ENCODE results near the gene CTCFL. TPM values are rescaled to one million over a fixed set of nuclear protein-coding genes. Genes with fewer than 3 reads are reported as not detected.

The CTCFL gene
- total RNA-seq, 1 donor from 2014 or later = not detected

- Histone ChIP-seq H3K4me3 (ENCODE audit: low read depth, low read length) (no peak overlapping the region), H3K27me3 (ENCODE audit: control insufficient read depth, insufficient read depth, low read length) (peaks cover 3% of the 10 kb centered on the region), H3K36me3 (ENCODE audit: control insufficient read depth, insufficient read depth, low read length) (no peaks in the 10 kb centered on the region)
- DNase-seq (ENCODE audit: low read depth) (no peak), FAIRE-seq (no peak)
- TF ChIP-seq, protein P1, sequence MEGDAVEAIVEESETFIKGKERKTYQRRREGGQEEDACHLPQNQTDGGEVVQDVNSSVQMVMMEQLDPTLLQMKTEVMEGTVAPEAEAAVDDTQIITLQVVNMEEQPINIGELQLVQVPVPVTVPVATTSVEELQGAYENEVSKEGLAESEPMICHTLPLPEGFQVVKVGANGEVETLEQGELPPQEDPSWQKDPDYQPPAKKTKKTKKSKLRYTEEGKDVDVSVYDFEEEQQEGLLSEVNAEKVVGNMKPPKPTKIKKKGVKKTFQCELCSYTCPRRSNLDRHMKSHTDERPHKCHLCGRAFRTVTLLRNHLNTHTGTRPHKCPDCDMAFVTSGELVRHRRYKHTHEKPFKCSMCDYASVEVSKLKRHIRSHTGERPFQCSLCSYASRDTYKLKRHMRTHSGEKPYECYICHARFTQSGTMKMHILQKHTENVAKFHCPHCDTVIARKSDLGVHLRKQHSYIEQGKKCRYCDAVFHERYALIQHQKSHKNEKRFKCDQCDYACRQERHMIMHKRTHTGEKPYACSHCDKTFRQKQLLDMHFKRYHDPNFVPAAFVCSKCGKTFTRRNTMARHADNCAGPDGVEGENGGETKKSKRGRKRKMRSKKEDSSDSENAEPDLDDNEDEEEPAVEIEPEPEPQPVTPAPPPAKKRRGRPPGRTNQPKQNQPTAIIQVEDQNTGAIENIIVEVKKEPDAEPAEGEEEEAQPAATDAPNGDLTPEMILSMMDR (IDR thresholded peaks at IDR 0.05; ENCODE audit: insufficient read depth, low read length, severe bottlenecking) = no peak
Measured at GRCh38 chr20:57561356-57562279, 36.7 kb upstream of the CTCFL start.

DNA sequence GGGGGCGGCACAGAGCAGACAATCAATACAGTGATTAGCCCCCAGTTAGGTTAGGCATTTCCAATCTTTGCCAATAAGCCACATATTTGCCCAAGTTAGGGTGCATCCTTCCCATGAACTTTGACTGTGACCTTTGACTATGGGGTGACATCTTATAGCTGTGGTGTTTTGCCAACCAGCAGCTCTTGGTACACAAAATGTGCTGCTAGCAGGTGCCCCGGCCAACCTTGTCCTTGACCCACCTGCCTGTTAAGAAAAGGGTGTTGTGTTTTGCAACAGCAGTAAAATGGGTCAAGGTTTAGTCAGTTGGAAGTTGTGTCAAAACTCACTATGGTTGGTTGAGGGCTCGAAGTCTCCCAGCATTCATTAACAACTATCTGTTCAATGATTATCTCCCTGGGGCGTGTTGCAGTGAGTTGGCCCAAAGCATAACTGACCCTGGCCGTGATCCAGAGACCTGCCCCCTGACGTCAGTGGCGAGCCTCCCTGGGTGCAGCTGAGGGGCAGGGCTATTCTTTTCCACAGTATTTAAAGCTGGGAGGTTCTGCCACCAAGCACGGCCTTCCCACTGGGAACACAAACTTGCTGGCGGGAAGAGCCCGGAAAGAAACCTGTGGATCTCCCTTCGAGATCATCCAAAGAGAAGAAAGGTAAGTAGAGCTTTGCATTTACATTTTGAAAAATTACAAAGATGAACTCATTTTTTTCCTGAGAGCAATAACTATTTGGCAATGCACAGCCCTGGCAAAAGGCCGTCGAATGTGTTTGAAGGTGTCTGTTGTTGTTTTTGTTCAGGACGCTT, 35.8 kb upstream of the CTCFL start, which contains the start of gene PCK1:
Gene PCK1 (plus strand): TSS at position 557 of the 802 bp plus-strand sequence. CDS start 302 bp downstream, outside the sequence.
- H3K27me3 ChIP-seq (ENCODE audit: control insufficient read depth, insufficient read depth, low read length) = peaks cover 1% of the 10 kb centered on the region
- no peaks in the 10 kb centered on the region for H3K36me3 ChIP-seq (ENCODE audit: control insufficient read depth, insufficient read depth, low read length)
- FAIRE-seq (no peak), DNase-seq (ENCODE audit: low read depth) (no peak)
- H3K4me3 ChIP-seq (ENCODE audit: low read depth, low read length) = no peak within 1 kb of the TSS
- TF ChIP-seq, protein P1 (IDR thresholded peaks at IDR 0.05; ENCODE audit: insufficient read depth, low read length, severe bottlenecking) = no peak

GRCh38 chr20:57559658-57560553, 35.0 kb upstream of the CTCFL start:
- Histone ChIP-seq H3K4me3 (ENCODE audit: low read depth, low read length) (no peak overlapping the region), H3K36me3 (ENCODE audit: control insufficient read depth, insufficient read depth, low read length) (no peaks in the 10 kb centered on the region), H3K27me3 (ENCODE audit: control insufficient read depth, insufficient read depth, low read length) (peaks cover 1% of the 10 kb centered on the region)
- DNase-seq (ENCODE audit: low read depth) (no peak), FAIRE-seq (no peak)
- TF ChIP-seq, protein P1 (IDR thresholded peaks at IDR 0.05; ENCODE audit: insufficient read depth, low read length, severe bottlenecking) = no peak

DNA sequence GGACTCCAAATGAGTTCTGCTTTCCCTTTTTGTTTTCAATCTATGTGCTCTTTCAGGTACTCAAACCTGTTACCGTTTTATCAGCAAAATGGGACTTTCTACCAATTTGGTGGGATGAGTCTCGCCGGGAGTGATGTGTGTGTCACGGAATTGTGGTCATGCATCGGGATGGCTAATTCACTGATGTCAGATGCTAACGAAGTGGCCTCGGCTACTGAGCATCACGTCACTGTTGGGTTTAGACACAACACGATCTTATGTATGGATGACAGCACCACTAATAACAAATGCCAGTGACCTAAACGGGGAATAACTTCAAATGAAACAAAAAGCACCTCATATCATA, 34.3 kb upstream of the CTCFL start:
- DNase-seq (ENCODE audit: low read depth) (no peak), FAIRE-seq (no peak)
- Histone ChIP-seq H3K36me3 (ENCODE audit: control insufficient read depth, insufficient read depth, low read length) (no peaks in the 10 kb centered on the region), H3K4me3 (ENCODE audit: low read depth, low read length) (no peak overlapping the region), H3K27me3 (ENCODE audit: control insufficient read depth, insufficient read depth, low read length) (peaks cover 1% of the 10 kb centered on the region)
- TF ChIP-seq, protein P1 (IDR thresholded peaks at IDR 0.05; ENCODE audit: insufficient read depth, low read length, severe bottlenecking) = no peak

- FAIRE-seq (no peak), DNase-seq (ENCODE audit: low read depth) (no peak)
- Histone ChIP-seq H3K27me3 (ENCODE audit: control insufficient read depth, insufficient read depth, low read length) (peaks cover 1% of the 10 kb centered on the region), H3K36me3 (ENCODE audit: control insufficient read depth, insufficient read depth, low read length) (no peaks in the 10 kb centered on the region), H3K4me3 (ENCODE audit: low read depth, low read length) (no peak overlapping the region)
- TF ChIP-seq, protein P1 (IDR thresholded peaks at IDR 0.05; ENCODE audit: insufficient read depth, low read length, severe bottlenecking) = no peak
Measured at GRCh38 chr20:57558614-57559288, 33.8 kb upstream of the CTCFL start.
